ENCODE measurements around the gene PCDHB14.

- TF ChIP-seq CTCF (IDR thresholded peaks at IDR 0.05) (peak; percentile 26), SIN3A (IDR thresholded peaks at IDR 0.05; ENCODE audit: borderline replicate concordance, insufficient read depth, low read depth, low read length) (no peak)
- TF ChIP-seq, protein P1, sequence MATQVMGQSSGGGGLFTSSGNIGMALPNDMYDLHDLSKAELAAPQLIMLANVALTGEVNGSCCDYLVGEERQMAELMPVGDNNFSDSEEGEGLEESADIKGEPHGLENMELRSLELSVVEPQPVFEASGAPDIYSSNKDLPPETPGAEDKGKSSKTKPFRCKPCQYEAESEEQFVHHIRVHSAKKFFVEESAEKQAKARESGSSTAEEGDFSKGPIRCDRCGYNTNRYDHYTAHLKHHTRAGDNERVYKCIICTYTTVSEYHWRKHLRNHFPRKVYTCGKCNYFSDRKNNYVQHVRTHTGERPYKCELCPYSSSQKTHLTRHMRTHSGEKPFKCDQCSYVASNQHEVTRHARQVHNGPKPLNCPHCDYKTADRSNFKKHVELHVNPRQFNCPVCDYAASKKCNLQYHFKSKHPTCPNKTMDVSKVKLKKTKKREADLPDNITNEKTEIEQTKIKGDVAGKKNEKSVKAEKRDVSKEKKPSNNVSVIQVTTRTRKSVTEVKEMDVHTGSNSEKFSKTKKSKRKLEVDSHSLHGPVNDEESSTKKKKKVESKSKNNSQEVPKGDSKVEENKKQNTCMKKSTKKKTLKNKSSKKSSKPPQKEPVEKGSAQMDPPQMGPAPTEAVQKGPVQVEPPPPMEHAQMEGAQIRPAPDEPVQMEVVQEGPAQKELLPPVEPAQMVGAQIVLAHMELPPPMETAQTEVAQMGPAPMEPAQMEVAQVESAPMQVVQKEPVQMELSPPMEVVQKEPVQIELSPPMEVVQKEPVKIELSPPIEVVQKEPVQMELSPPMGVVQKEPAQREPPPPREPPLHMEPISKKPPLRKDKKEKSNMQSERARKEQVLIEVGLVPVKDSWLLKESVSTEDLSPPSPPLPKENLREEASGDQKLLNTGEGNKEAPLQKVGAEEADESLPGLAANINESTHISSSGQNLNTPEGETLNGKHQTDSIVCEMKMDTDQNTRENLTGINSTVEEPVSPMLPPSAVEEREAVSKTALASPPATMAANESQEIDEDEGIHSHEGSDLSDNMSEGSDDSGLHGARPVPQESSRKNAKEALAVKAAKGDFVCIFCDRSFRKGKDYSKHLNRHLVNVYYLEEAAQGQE (IDR thresholded peaks at IDR 0.05; ENCODE audit: insufficient read depth in 1 of 2, low read depth in 2 of 2, low read length in 1 of 2) = no peak
These were observed 49.8 kb downstream of the PCDHB14 start for GRCh38 chr5:141272906-141273305.

Measured in Panc1 (cell line).